Kidney epithelial cell (primary cell): ENCODE data around the gene SLC44A2. TPM values are rescaled to one million over a fixed set of nuclear protein-coding genes. Genes with fewer than 3 reads are reported as not detected.
A peak's percentile ranks its signal among the peaks of the same experiment; 100 is the strongest.

Experiments used
- DNase-seq: peaks from one replicate; pipeline ENCODE4 v3.0.0-alpha.2; 2010; ENCODE audit warnings: low read depth
- H3K27me3 ChIP-seq: 2 replicates; pipeline ENCODE4 v1.6.0; 2011; ENCODE audit warnings: low read length; ENCODE audit not compliant: control insufficient read depth, insufficient read depth
- H3K36me3 ChIP-seq: 2 replicates; pipeline ENCODE4 v1.5.1; 2011; ENCODE audit warnings: low read length; ENCODE audit not compliant: control insufficient read depth, insufficient read depth
- H3K4me3 ChIP-seq: 2 replicates; pipeline ENCODE4 v1.5.1; 2011; ENCODE audit warnings: low read depth, mild to moderate bottlenecking, control low read depth, low read length
- CTCF ChIP-seq: IDR thresholded peaks from 2 replicates; pipeline ENCODE4 v1.5.1; 2011; ENCODE audit warnings: mild to moderate bottlenecking, moderate library complexity, low read length, control low read depth, inconsistent platforms; ENCODE audit not compliant: insufficient read depth, poor library complexity, severe bottlenecking
- total RNA-seq: library from RNA; depleted of rRNA; stranded (reverse); fragments of >200 nt; gene quantifications from 2 replicates; pipeline ENCODE4 v1.2.3, GENCODE V29; 2015

SLC44A2 gene
- total RNA-seq, 1 donor from 2014 or later: 88.5 TPM

GRCh38 chr19:10642473-10643171 lies 17.3 kb downstream of the SLC44A2 start:
- Histone ChIP-seq H3K36me3 (peaks cover 5% of the 10 kb centered on the region), H3K27me3 (no peaks in the 10 kb centered on the region), H3K4me3 (no peak overlapping the region)
- DNase-seq: no peak
- no peak for TF ChIP-seq CTCF

GRCh38 chr19:10643172-10643967 lies 18.0 kb downstream of the SLC44A2 start:
- H3K4me3 ChIP-seq: no peak overlapping the region
- H3K27me3 ChIP-seq: no peaks in the 10 kb centered on the region
- no peak for TF ChIP-seq CTCF
- peaks cover 5% of the 10 kb centered on the region for H3K36me3 ChIP-seq
- no peak for DNase-seq

GRCh38 chr19:10643968-10644259 lies 18.6 kb downstream of the SLC44A2 start:
- H3K27me3 ChIP-seq: no peaks in the 10 kb centered on the region
- no peak for TF ChIP-seq CTCF
- DNase-seq: no peak
- no peak overlapping the region for H3K4me3 ChIP-seq
- H3K36me3 ChIP-seq: peaks cover 5% of the 10 kb centered on the region

- no peaks in the 10 kb centered on the region for H3K27me3 ChIP-seq
- peak; percentile 95 for TF ChIP-seq CTCF
- no peak for DNase-seq
- no peak overlapping the region for H3K4me3 ChIP-seq
- H3K36me3 ChIP-seq: peaks cover 5% of the 10 kb centered on the region
These were observed 19.1 kb downstream of the SLC44A2 start for GRCh38 chr19:10644260-10645007.

GRCh38 chr19:10646456-10647159 lies 21.3 kb downstream of the SLC44A2 start:
- no peak for DNase-seq
- Histone ChIP-seq H3K27me3 (no peaks in the 10 kb centered on the region), H3K36me3 (peaks cover 4% of the 10 kb centered on the region), H3K4me3 (no peak overlapping the region)
- TF ChIP-seq CTCF: no peak
